GM23338 (cell line): ENCODE results near the gene SLC3A2. TPM values are rescaled to one million over a fixed set of nuclear protein-coding genes. Genes with fewer than 3 reads are reported as not detected.

Experiments
- ATAC-seq: fragments of 200-7000 bp; cut with Tn5 transposase; 3 replicates; pipeline ENCODE4 v1.9.1; 2020
- DNase-seq: peaks from one replicate; pipeline ENCODE4 v3.0.0-alpha.2; 2015; ENCODE audit warnings: low spot score
- H2AFZ ChIP-seq: fragments of 200-600 bp; sonication (generic); 2 replicates; pipeline ENCODE4 v1.8.0; 2016; ENCODE audit warnings: antibody characterized with exemption, mild to moderate bottlenecking, moderate library complexity
- H3F3A ChIP-seq: fragments of 200-600 bp; sonication (generic); replicated peaks from 2 replicates; pipeline ENCODE4 v1.8.0; 2017; ENCODE audit warnings: antibody characterized with exemption, mixed run types, low read depth
- H3K27ac ChIP-seq: fragments of 200-600 bp; sonication (generic); 2 replicates; pipeline ENCODE4 v1.6.1; 2016; ENCODE audit warnings: low read depth
- H3K27me3 ChIP-seq: fragments of 200-600 bp; sonication (generic); 2 replicates; pipeline ENCODE4 v1.8.0; 2016; ENCODE audit warnings: mild to moderate bottlenecking, mixed run types, moderate library complexity; ENCODE audit not compliant: insufficient read depth
- H3K36me3 ChIP-seq: fragments of 200-600 bp; sonication (generic); 2 replicates; pipeline ENCODE4 v1.8.0; 2016; ENCODE audit warnings: mild to moderate bottlenecking; ENCODE audit not compliant: insufficient read depth
- H3K4me1 ChIP-seq: fragments of 200-600 bp; sonication (generic); 2 replicates; pipeline ENCODE4 v1.8.0; 2016; ENCODE audit warnings: mild to moderate bottlenecking, moderate library complexity; ENCODE audit not compliant: insufficient read depth
- H3K4me2 ChIP-seq: fragments of 200-600 bp; sonication (generic); 2 replicates; pipeline ENCODE4 v1.7.1; 2017; ENCODE audit warnings: mixed run types
- H3K4me3 ChIP-seq: fragments of 200-600 bp; sonication (generic); 2 replicates; pipeline ENCODE4 v1.6.1; 2016; ENCODE audit warnings: mixed run types
- H3K79me2 ChIP-seq: fragments of 200-600 bp; sonication (generic); replicated peaks from 2 replicates; pipeline ENCODE4 v1.8.0; 2017; ENCODE audit warnings: mild to moderate bottlenecking; ENCODE audit not compliant: insufficient read depth
- H3K9me2 ChIP-seq: fragments of 200-600 bp; sonication (generic); 2 replicates; pipeline ENCODE4 v1.8.0; 2017; ENCODE audit not compliant: insufficient read depth
- H4K20me1 ChIP-seq: fragments of 200-600 bp; sonication (generic); replicated peaks from 2 replicates; pipeline ENCODE4 v1.8.0; 2017; ENCODE audit warnings: mild to moderate bottlenecking; ENCODE audit not compliant: insufficient read depth
- H3K27ac Mint-ChIP-seq: 2 replicates; pipeline ENCODE4 v1.8.0; 2020; ENCODE audit warnings: inconsistent platforms, mild to moderate bottlenecking, moderate library complexity, mixed read lengths
- H3K27me3 Mint-ChIP-seq: 3 replicates; pipeline ENCODE4 v1.8.0; 2022; ENCODE audit warnings: low read depth, mild to moderate bottlenecking, moderate library complexity, mixed read lengths, inconsistent platforms; ENCODE audit not compliant: insufficient read depth, poor library complexity
- H3K36me3 Mint-ChIP-seq: 3 replicates; pipeline ENCODE4 v1.8.0; 2021; ENCODE audit warnings: low read depth, mild to moderate bottlenecking, inconsistent platforms, moderate library complexity, mixed read lengths
- H3K4me1 Mint-ChIP-seq: 3 replicates; pipeline ENCODE4 v1.8.0; 2020; ENCODE audit warnings: mild to moderate bottlenecking, inconsistent platforms, mixed read lengths
- H3K4me3 Mint-ChIP-seq: 3 replicates; pipeline ENCODE4 v1.8.0; 2021; ENCODE audit warnings: moderate library complexity, mild to moderate bottlenecking, inconsistent platforms, mixed read lengths
- H3K9me3 Mint-ChIP-seq: 3 replicates; pipeline ENCODE4 v1.8.0; 2020; ENCODE audit warnings: moderate library complexity, mild to moderate bottlenecking, inconsistent platforms, mixed read lengths
- CREB1 ChIP-seq: fragments of 250-450 bp; sonication (Bioruptor Pico); IDR thresholded peaks from 2 replicates; pipeline ENCODE4 v1.5.0; 2020; ENCODE audit warnings: low read depth, mild to moderate bottlenecking, moderate library complexity
- CTCF ChIP-seq, 2 experiments: fragments of 200-600 bp in 1 of 2; sonication (generic) in 1 of 2; conservative IDR thresholded peaks; 2 replicates each; pipeline versions ENCODE4 v1.5.1 to v1.6.1; 2016 to 2017; ENCODE audit warnings: antibody characterized with exemption in 2 of 2, low read depth in 2 of 2, mild to moderate bottlenecking in 2 of 2, moderate library complexity in 1 of 2
- ETS1 ChIP-seq: IDR thresholded peaks from 2 replicates; pipeline ENCODE4 v1.6.1; 2016; ENCODE audit warnings: antibody characterized with exemption
- EZH2 ChIP-seq: fragments of 200-600 bp; sonication (generic); IDR thresholded peaks from one replicate; pipeline ENCODE4 v1.8.0; 2017; ENCODE audit warnings: antibody characterized with exemption, mild to moderate bottlenecking, low read depth; ENCODE audit not compliant: unreplicated experiment
- EZH2phosphoT487 ChIP-seq: fragments of 200-600 bp; sonication (generic); IDR thresholded peaks from one replicate; pipeline ENCODE4 v1.8.1; 2018; ENCODE audit warnings: antibody characterized with exemption; ENCODE audit not compliant: unreplicated experiment
- JUNB ChIP-seq: IDR thresholded peaks from one replicate; pipeline ENCODE4 v1.6.1; 2016; ENCODE audit warnings: antibody characterized with exemption; ENCODE audit not compliant: unreplicated experiment
- NANOG ChIP-seq: IDR thresholded peaks from 2 replicates; pipeline ENCODE4 v1.6.1; 2016; ENCODE audit warnings: antibody characterized with exemption, borderline replicate concordance
- POLR2AphosphoS5 ChIP-seq: IDR thresholded peaks from 2 replicates; pipeline ENCODE4 v1.6.1; 2016; ENCODE audit warnings: antibody characterized with exemption, low read depth
- REST ChIP-seq: IDR thresholded peaks from one replicate; pipeline ENCODE4 v1.6.1; 2018; ENCODE audit warnings: antibody characterized with exemption; ENCODE audit not compliant: unreplicated experiment
- STAT1 ChIP-seq: IDR thresholded peaks from one replicate; pipeline ENCODE4 v1.6.1; 2016; ENCODE audit warnings: antibody characterized with exemption; ENCODE audit not compliant: unreplicated experiment
- ZNF114 ChIP-seq: fragments of 250-450 bp; sonication (Bioruptor Pico); IDR thresholded peaks from 2 replicates; pipeline ENCODE4 v1.5.0; 2020; ENCODE audit warnings: mild to moderate bottlenecking, moderate library complexity
- ZNF331 ChIP-seq: fragments of 250-450 bp; sonication (Bioruptor Pico); IDR thresholded peaks from 2 replicates; pipeline ENCODE4 v1.5.0; 2020; ENCODE audit warnings: low read depth, mild to moderate bottlenecking, moderate library complexity
- ZNF462 ChIP-seq: fragments of 250-450 bp; sonication (Bioruptor Pico); IDR thresholded peaks from 2 replicates; pipeline ENCODE4 v1.5.0; 2020; ENCODE audit warnings: mild to moderate bottlenecking, moderate library complexity
- polyA plus RNA-seq: library from polyadenylated mRNA; unstranded; fragments of >200 nt; fragmentation: Nextera tagmentation; extraction: Ambion mirVana; gene quantifications from 2 replicates; pipeline ENCODE4 v1.2.1, GENCODE V29; 2016
- total RNA-seq: library from RNA; depleted of rRNA; stranded (reverse); fragments of >200 nt; shearing (Covaris generic); gene quantifications from 2 replicates; pipeline ENCODE4 v1.2.3, GENCODE V29; 2014

Gene SLC3A2
- total and polyA plus RNA-seq, 2 experiments from 2014 or later = 240 to 425 TPM

- Histone ChIP-seq H3K27me3 (peaks cover 50% of the 10 kb centered on the region), H3K36me3 (no peaks in the 10 kb centered on the region), H4K20me1 (no peaks in the 10 kb centered on the region), H3K79me2 (no peaks in the 10 kb centered on the region), H3K4me2 (no peak overlapping the region), H2AFZ (no peak overlapping the region), H3K4me1 (peaks cover 27% of the 10 kb centered on the region), H3F3A (peaks cover 8% of the 10 kb centered on the region), H3K27ac (no peak overlapping the region), H3K4me3 (no peak overlapping the region), H3K9me2 (no peaks in the 10 kb centered on the region)
- Mint-ChIP-seq H3K9me3 (no peaks in the 10 kb centered on the region), H3K27me3 (peaks cover 47% of the 10 kb centered on the region), H3K4me1 (peaks cover 35% of the 10 kb centered on the region), H3K36me3 (no peaks in the 10 kb centered on the region), H3K27ac (no peak overlapping the region), H3K4me3 (no peak overlapping the region)
- DNase-seq (no peak), ATAC-seq (no peak)
- TF ChIP-seq ZNF462 (CRISPR knock-in tag) = no peak
- TF ChIP-seq CREB1 = no peak
- no peak for TF ChIP-seq ZNF331 (CRISPR knock-in tag)
- no peak for TF ChIP-seq CTCF (conservative IDR thresholded peaks at IDR 0.05; ENCODE audit: low read depth in 2 of 2)
- TF ChIP-seq EZH2 = no peak
- no peak for TF ChIP-seq JUNB
- TF ChIP-seq POLR2AphosphoS5 = no peak
- TF ChIP-seq ETS1 = no peak
- TF ChIP-seq NANOG = no peak
- no peak for TF ChIP-seq EZH2phosphoT487
- TF ChIP-seq STAT1 = no peak
- TF ChIP-seq REST = no peak
- no peak for TF ChIP-seq ZNF114 (CRISPR knock-in tag)
Measured at GRCh38 chr11:62930666-62931065, 50.0 kb downstream of the SLC3A2 start.
